ENCODE measurements around the gene CELF4.

The CELF4 gene

GRCh38 chr18:37422596-37422995 lies 143.0 kb downstream of the CELF4 start:
- TF ChIP-seq REST (IDR thresholded peaks at IDR 0.05; ENCODE audit: insufficient replicate concordance, low read depth) (no peak), CTCF (IDR thresholded peaks at IDR 0.05; ENCODE audit: insufficient read depth, low read length) (no peak), SPI1 (IDR thresholded peaks at IDR 0.05; ENCODE audit: borderline replicate concordance, low read depth) (no peak), GABPA (IDR thresholded peaks at IDR 0.05; ENCODE audit: low read depth) (no peak), POLR2AphosphoS5 (IDR thresholded peaks at IDR 0.05; ENCODE audit: low read depth) (no peak)
- Histone ChIP-seq H3K27ac (replicated peaks) (no peak overlapping the region), H3K4me3 (replicated peaks; ENCODE audit: insufficient read depth, low read length) (no peak overlapping the region), H3K27me3 (ENCODE audit: insufficient read depth, poor library complexity, severe bottlenecking) (no peaks in the 10 kb centered on the region)
- no peak for DNase-seq (ENCODE audit: low read depth in 1 of 2, low spot score in 1 of 2)

- Histone ChIP-seq H3K27ac (replicated peaks) (no peak overlapping the region), H3K4me3 (replicated peaks; ENCODE audit: insufficient read depth, low read length) (no peak overlapping the region), H3K27me3 (ENCODE audit: insufficient read depth, poor library complexity, severe bottlenecking) (no peaks in the 10 kb centered on the region)
- TF ChIP-seq REST (IDR thresholded peaks at IDR 0.05; ENCODE audit: insufficient replicate concordance, low read depth): no peak
- no peak for TF ChIP-seq POLR2AphosphoS5 (IDR thresholded peaks at IDR 0.05; ENCODE audit: low read depth)
- TF ChIP-seq CTCF (IDR thresholded peaks at IDR 0.05; ENCODE audit: insufficient read depth, low read length): no peak
- no peak for TF ChIP-seq GABPA (IDR thresholded peaks at IDR 0.05; ENCODE audit: low read depth)
- TF ChIP-seq SPI1 (IDR thresholded peaks at IDR 0.05; ENCODE audit: borderline replicate concordance, low read depth): no peak
- no peak for DNase-seq (ENCODE audit: low read depth in 1 of 2, low spot score in 1 of 2)
Observed at GRCh38 chr18:37422116-37422515, 143.5 kb downstream of the CELF4 start.

- Histone ChIP-seq H3K27ac (replicated peaks) (no peak overlapping the region), H3K27me3 (ENCODE audit: insufficient read depth, poor library complexity, severe bottlenecking) (no peaks in the 10 kb centered on the region), H3K4me3 (replicated peaks; ENCODE audit: insufficient read depth, low read length) (no peak overlapping the region)
- no peak for DNase-seq (ENCODE audit: low read depth in 1 of 2, low spot score in 1 of 2)
- TF ChIP-seq POLR2AphosphoS5 (IDR thresholded peaks at IDR 0.05; ENCODE audit: low read depth) (no peak), SPI1 (IDR thresholded peaks at IDR 0.05; ENCODE audit: borderline replicate concordance, low read depth) (no peak), CTCF (IDR thresholded peaks at IDR 0.05; ENCODE audit: insufficient read depth, low read length) (no peak), REST (IDR thresholded peaks at IDR 0.05; ENCODE audit: insufficient replicate concordance, low read depth) (no peak), GABPA (IDR thresholded peaks at IDR 0.05; ENCODE audit: low read depth) (no peak)
Observed at GRCh38 chr18:37421341-37422077, 144.1 kb downstream of the CELF4 start.
